Stimulated activated CD4-positive, alpha-beta T cell treated with anti-CD3 and anti-CD28 coated beads, Interleukin-4, amount 100 ng/mL, for 1 hour (primary cell): ENCODE measurements around the gene CDKAL1.

Source experiments
- DNase-seq: peaks from one replicate; pipeline ENCODE4 v3.0.0-alpha.2; 2020

CDKAL1 gene

GRCh38 chr6:20939161-20939775 is 405.0 kb downstream of the CDKAL1 start:
- DNase-seq, result no peak

- DNase-seq, result no peak
Measured at GRCh38 chr6:20943040-20943627, 408.9 kb downstream of the CDKAL1 start.

- no peak for DNase-seq
Measured at GRCh38 chr6:20943922-20944321, 409.7 kb downstream of the CDKAL1 start.

- DNase-seq, result no peak
Measured at GRCh38 chr6:20946022-20946421, 411.8 kb downstream of the CDKAL1 start.

- DNase-seq, result no peak
Measured at GRCh38 chr6:20946890-20947289, 412.6 kb downstream of the CDKAL1 start.

- no peak for DNase-seq
Measured at GRCh38 chr6:20947977-20948376, 413.7 kb downstream of the CDKAL1 start.

- no peak for DNase-seq
Measured at GRCh38 chr6:20948556-20948955, 414.3 kb downstream of the CDKAL1 start.

- no peak for DNase-seq
Measured at GRCh38 chr6:20949138-20949537, 414.9 kb downstream of the CDKAL1 start.

- no peak for DNase-seq
Measured at GRCh38 chr6:20952699-20953474, 418.6 kb downstream of the CDKAL1 start.

GRCh38 chr6:20954315-20954714 is 420.1 kb downstream of the CDKAL1 start:
- DNase-seq, result no peak

GRCh38 chr6:20955131-20955530 is 420.9 kb downstream of the CDKAL1 start:
- DNase-seq, result no peak

- DNase-seq, result no peak
Measured at GRCh38 chr6:20955751-20956150, 421.5 kb downstream of the CDKAL1 start.

GRCh38 chr6:20960067-20960466 is 425.8 kb downstream of the CDKAL1 start:
- DNase-seq, result no peak

GRCh38 chr6:20965276-20965675 is 431.0 kb downstream of the CDKAL1 start:
- DNase-seq, result no peak

- no peak for DNase-seq
Measured at GRCh38 chr6:20965915-20966314, 431.7 kb downstream of the CDKAL1 start.

- DNase-seq, result no peak
Measured at GRCh38 chr6:20969551-20969950, 435.3 kb downstream of the CDKAL1 start.

GRCh38 chr6:20976391-20976918 is 442.2 kb downstream of the CDKAL1 start:
- DNase-seq, result no peak

GRCh38 chr6:20978151-20978614 is 443.9 kb downstream of the CDKAL1 start:
- DNase-seq, result no peak

- no peak for DNase-seq
Measured at GRCh38 chr6:20979076-20979475, 444.8 kb downstream of the CDKAL1 start.

GRCh38 chr6:20983961-20984360 is 449.7 kb downstream of the CDKAL1 start:
- no peak for DNase-seq

GRCh38 chr6:20985821-20986220 is 451.6 kb downstream of the CDKAL1 start:
- DNase-seq, result no peak

- no peak for DNase-seq
Measured at GRCh38 chr6:20991910-20992309, 457.7 kb downstream of the CDKAL1 start.

- DNase-seq, result no peak
Measured at GRCh38 chr6:20996099-20996498, 461.8 kb downstream of the CDKAL1 start.
